HG03135 (cell line): ENCODE measurements around the gene ZSCAN29.

Experiments
- ATAC-seq: cut with Tn5 transposase; IDR thresholded peaks from one replicate; pipeline ENCODE4 v1.9.1; 2021; ENCODE audit warnings: mild to moderate bottlenecking, moderate library complexity; ENCODE audit not compliant: unreplicated experiment

Gene ZSCAN29

DNA sequence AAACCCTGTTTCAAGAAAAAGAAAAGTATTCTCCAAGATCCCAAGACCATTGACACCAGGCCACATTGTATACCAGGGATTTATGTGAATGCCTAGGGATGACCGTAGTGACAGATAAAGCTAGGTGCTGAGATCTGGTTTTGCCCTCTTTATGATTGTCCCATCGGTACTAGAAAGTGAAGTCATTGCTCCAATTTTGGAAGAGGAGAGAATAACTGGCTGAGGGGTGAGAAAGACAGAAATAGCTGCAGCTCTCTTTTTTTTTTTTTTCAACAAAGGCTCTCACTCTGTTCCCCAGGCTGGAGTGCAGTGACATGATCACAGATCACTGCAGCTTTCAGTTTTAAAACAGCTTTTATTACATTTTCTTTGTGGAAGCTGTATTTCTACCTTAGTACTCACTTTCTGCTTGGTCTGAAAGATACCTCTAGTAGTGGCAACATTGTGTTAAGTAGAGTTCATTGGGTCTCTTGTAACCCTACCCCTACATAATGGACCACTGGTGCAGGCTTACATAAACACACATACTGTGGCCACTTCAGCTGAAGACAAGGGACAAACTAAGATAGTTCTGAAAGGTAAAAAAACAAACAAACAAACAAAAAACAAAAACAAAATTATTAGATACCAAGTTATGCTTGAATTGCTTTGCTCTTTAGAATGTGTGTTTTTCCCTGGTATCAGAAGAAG lies 18.0 kb downstream of the ZSCAN29 start:
- no peak for ATAC-seq

DNA sequence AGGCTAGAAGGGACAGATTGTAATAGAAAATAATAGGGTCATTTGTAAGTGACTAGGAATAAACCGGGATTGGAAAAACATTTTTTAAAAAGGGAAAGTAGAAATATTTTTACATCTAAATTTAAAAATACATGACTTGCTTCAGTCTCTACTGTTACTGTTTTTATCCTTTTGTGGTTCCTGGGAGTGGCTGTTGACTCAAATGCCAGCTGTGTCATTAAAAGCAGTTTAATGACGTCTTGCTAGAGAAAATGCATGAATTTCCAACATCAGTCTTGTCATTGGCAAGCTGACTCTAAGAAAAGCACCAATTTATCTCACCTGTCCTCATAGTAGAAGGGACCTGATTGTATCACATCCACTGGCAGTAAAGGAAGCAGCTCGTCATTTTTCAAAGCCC lies 23.7 kb downstream of the ZSCAN29 start:
- ATAC-seq, result no peak

DNA sequence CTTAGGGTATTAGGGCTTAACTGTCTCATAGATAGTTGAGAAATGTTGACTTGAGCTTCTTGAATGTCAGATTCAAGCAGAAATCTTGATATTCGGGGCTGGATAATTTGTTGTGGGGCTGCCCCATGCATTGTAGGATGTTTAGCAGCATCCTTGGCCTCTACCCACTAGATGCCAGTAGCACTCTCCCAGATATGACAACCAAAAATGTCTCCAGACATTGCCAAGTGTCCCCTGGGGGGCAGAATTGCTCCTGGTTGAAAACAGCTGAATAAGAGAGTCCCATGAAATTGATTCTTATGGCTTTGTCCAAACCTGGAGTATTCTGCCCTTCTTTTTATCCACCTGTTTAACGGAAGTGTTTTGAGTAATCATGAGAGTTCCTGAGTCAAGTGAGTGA lies 24.5 kb downstream of the ZSCAN29 start:
- no peak for ATAC-seq

DNA sequence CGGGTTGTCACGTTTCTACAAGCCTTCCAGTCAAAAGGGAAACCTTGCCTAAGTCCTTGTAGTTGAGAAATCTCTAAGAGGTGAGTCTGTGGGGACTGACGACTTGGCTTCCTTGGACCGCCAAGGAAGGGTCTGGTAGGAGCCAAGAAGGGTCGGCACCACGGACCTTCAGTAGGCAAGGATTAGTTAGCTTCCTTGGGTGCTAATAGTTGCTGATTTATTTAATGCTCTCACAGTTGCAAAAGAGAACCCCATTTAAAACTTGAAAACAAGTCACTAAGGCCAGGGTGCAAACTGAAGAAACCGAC lies 40.1 kb downstream of the ZSCAN29 start:
- ATAC-seq, result peak; percentile 35

DNA sequence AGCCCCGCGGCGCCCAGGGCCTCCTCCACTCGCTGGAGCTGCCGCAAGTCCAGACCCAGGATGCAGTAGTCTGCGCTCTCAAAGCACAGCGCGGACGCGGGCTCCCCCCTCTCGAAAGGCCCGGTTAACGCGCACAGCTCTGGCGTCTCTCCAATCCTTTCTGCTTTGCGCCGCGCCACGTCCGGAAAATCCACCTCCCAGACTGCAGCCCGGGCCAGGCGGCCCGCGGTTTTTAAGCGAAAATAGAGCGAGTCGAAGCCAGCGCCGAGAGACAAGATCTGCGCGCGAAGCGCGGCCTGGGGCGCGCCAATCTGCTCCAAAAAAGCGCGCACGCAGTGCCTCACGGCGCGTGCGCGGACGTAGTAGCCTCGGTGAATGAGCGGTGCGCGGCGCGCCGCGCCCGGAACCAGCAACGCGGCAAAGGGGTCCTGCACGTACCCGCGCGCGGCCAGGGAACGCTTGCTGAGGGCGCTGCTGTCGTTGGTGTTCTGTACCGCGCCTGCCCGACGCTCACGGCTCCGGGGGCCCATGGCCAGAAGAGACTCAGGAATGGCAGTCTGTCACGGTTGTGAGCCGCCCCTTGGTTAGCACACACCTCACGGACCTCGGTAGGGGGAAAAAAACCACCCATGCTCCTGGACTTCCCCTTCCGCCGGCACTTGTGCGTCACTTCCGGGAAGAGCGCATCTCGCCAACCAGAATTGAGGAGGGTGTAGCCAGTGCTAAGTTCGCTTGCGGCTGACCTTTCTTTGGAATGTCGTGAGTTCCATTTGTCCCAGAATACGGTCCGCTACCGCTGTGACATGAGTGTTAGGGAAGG lies 40.7 kb downstream of the ZSCAN29 start, which contains the start of gene LCMT2:
LCMT2 (minus strand) TSS at position 614 of the 820 bp plus-strand sequence; CDS start at position 530, 84 bp downstream.
- peak; percentile 91 for ATAC-seq

DNA sequence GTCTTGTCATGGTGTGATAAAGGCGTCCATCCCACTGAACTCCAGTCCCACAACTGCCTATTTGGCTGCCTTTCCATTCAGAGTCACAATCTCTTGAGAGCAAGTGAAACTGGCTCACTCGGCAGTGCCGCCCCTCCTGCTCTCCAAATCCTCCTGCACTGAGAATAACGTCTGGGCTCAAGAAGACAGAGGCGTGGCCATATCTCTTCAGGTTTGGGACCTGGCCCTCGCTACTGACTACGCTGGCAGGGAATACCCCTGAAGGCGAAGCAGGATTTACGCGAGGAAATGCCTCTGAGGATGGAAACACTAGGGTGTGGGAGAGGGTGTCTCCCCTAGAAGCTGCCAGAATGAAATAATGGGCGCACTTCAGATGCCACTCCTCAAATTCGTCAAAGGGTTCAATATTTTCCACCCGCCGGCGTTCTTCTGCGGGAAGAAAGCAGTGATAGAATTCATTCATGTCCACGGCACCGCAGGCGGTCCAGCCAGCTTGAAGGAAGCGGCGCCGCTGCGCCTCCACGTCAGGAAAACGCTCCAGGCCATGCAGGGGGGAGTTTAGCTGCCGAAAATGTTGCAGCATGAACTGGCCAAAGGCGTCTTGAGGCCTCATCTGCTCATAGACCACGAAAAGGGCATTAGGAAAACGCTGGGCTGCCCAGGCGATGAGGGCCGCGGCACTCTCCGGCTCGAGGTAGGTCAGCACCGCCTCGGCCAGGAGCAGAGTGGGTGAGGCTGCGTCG lies 41.5 kb downstream of the ZSCAN29 start:
- ATAC-seq, result no peak

DNA sequence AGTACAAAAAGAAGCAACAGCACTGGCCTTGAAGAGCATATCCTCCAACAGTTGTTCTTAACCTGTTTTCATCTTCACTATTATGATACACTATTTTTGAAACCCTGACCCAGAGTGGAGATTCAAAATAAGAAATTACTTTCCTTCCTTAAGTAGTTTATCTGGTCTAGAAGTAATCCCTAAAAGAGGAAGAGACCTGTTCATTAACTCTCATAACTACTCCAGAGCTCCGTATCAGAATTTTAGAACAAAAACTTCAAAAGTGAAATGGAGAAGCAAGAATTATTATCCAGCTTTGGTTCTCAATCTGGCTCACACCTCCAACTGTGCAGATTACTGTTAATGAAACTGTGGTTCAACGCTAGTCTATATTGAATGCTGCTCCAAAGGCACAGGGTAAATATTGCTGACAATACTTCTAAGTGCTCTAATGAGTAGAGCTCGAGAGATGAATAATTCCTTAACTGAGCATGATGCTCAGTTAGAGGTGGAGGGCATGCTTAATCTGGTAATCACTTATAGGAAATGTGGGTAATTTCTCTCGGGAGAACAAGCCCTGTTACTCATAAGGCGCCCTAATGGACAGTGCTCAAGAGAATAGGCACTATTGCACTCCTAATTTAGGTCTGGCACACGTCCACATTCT lies 45.7 kb downstream of the ZSCAN29 start:
- ATAC-seq, result no peak

DNA sequence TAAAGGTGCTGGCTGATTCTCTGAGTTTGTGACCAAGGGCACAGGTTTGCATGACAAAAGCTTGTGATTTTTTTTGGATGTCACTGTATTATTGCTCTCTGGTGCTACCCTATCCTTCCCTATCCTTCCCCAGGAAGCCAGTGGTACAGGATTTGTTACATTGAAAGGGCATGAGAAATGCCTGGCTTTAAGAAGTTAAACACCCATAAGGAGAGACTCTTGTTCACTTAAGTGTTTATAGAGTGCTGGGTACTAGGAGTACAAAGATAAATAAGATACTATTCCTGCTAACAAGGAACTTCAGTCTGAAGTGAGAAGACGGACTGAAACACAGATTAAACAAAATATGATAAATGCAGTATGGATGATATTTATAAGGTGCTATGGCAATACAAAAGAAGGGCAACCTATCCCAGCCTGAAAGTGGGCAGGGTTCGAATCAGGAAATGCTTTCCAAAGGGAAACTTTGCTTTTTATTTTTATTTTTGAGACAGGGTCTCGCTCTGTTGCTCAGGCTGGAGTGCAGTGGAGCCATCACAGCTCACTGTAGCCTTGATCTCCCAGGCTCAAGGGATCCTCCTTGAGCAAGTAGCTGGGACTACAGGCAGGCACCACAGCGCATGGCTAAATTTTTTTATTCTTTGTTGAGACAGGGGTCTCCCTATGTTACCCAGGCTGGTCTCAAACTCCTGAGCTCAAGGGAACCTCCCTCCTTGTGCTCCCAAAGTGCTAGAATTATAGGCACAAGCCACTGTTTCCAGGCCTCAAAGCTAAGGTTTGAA lies 51.7 kb downstream of the ZSCAN29 start:
- no peak for ATAC-seq

DNA sequence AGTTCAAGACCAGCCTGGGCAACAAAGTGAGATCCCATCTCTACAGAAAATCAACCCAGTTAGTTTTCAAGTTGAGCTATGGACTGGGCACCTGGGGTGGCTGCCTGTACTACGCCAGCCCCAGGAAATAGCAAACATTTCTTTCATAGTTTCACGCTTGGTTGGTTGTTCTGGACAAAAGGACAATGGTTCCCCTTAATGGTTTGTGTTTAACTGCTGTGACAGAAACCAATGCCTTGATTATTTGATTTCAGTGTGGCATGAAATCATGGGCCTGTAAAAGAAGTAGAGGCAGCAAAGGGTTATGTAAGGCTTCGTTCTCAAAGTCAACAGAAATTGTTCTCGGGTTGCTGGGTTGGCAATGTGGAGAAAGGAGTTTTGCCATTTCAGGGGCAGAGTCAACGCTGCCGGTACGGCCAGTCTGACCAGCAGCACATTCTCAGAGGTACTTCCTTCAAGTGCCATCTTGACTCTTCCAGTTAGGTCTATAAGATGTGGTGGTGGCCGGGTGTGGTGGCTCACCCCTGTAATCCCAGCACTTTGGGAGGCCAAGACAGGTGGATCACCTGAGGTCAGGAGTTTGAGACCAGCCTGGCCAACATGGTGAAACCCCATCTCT lies 53.2 kb downstream of the ZSCAN29 start:
- ATAC-seq, result no peak

DNA sequence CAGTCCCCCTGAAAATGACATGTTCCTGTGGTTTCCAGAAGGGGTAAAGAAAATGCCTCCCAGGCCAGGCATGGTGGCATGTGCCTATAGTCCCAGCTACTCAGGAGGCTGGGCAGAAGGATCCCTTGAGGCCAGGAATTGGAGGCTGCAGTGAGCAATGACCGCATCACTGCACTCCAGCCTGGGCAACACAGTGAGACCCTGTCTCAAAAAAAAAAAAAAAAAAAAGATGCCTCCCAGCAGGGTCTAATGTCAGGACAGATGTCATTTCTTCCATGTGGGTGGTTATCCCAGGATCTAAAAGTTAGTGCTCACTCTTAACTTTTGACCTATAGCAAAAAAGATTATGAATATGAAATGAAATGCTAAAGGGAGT lies 53.9 kb downstream of the ZSCAN29 start:
- no peak for ATAC-seq

DNA sequence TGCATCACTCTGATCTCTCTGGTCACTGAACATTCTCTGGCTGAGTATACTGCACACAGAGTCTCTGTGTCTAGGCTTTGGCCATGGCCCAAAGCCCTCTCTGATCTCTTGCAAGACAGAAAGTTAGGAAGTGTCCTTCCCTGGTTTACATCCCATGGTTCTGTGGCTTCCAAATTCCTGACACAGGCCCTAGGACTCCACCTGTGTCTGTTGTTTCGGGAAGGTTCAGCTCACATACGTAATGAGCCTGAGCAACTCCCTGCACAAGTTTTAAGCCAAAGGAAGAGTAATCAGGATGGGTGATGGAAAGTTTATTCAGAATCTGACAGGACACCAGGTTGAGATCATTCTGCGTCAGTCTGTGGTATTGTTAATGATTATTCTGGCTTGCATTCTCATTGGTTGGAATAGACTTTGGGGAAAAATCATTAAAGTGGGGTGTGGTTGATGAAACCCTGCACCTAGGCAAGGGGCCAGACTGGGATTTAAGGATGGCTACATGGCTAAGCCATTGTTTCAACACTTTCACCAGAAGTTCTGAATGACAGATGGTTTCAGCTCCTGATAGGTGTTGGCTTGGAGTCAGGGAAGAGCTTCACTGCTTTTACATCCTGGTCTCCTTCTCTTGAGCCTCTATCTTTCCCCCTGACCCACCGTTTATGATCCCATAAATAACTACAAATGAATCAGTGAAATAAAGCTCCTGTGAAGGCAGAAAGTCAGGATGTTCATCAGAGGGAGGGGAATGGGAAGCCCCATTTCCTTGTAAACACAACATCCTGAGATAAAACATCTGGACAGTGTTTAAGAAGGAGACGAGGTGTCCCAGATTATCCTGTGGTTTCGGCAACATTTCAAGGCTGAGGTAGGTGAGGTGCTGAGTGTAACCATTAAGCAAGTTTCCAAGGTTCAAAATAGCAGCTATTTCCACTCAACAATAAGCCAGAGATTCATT lies 54.5 kb downstream of the ZSCAN29 start:
- ATAC-seq, result no peak

DNA sequence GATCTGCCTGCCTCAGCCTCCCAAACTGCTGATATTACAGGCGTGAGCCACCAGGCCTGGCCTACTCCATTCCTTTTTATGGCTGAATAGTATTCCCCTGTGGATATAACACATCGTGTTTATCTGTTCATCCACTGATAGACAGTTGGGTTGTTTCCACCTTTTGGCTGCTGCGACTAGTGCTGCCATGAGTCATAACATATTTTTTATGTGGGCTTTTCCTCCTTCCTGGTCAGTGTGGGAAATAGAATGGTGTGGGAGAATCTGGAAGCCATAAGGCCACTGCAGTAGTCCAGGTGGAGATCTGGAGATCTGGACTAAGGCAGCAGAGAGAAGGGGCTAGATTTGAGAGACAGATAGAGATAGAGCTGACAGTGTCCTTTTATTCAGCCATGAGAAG lies 56.7 kb downstream of the ZSCAN29 start:
- no peak for ATAC-seq

DNA sequence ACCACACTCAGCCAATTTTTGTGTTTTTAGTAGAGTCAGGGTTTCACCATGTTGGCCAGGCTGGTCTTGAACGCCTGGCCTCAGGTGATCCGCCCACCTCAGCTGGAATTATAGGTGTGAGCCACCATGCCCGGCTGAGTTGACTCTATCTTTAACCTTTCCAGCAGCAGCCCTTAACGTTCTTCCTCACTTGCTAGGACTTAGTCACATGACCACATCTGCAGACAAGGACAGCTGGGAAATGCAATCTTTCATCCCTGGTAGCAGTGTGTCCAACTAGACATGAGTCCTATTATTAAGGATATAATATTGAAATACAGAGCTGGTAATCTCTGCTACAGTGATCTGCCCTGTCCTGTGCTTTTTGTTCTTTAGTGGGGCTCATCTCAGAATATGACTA lies 58.5 kb downstream of the ZSCAN29 start:
- ATAC-seq, result no peak
